Ovary (tissue), 9 donors: Measurements from ENCODE around the gene TET2. TPM values are rescaled to one million over a fixed set of nuclear protein-coding genes. Genes with fewer than 3 reads are reported as not detected.

Source experiments
- DNase-seq, 5 donors: peaks; one replicate each; pipeline ENCODE4 v3.0.0-alpha.2; 2019 to 2020
- H3K27ac ChIP-seq, 2 donors: fragments of 200-600 bp; one replicate each; pipeline versions ENCODE4 v1.5.1 to v1.8.0; 2019 to 2022
- H3K27me3 ChIP-seq: fragments of 200-600 bp; one replicate; pipeline ENCODE4 v1.8.0; 2022
- H3K36me3 ChIP-seq: fragments of 200-600 bp; sonication (generic); one replicate; pipeline ENCODE4 v1.5.1; 2019
- H3K4me1 ChIP-seq: one replicate; pipeline ENCODE4 v1.8.1; 2013; ENCODE audit warnings: mild to moderate bottlenecking, moderate library complexity; ENCODE audit not compliant: insufficient read depth
- H3K4me3 ChIP-seq: fragments of 200-600 bp; sonication (generic); one replicate; pipeline ENCODE4 v1.5.1; 2017
- H3K9me3 ChIP-seq, 2 donors: fragments of 200-600 bp in 1 of 2; sonication (generic) in 1 of 2; one replicate each; pipeline versions ENCODE4 v1.5.1 to v1.8.1; 2013 to 2019; ENCODE audit warnings: mild to moderate bottlenecking in 1 of 2, moderate library complexity in 1 of 2
- EP300 ChIP-seq: sonication (generic); formaldehyde crosslinking; IDR thresholded peaks from one replicate; pipeline ENCODE4 v1.6.1; 2017; ENCODE audit warnings: antibody characterized with exemption
- POLR2A ChIP-seq: fragments of 450-650 bp; IDR thresholded peaks from one replicate; pipeline ENCODE4 v1.6.1; 2017; ENCODE audit warnings: antibody characterized with exemption, mild to moderate bottlenecking, moderate library complexity
- WGBS, 3 donors: extraction: QIAGEN DNeasy Blood & Tissue Kit in 1 of 3; methylation state at CpG; one replicate each; pipeline versions ENCODE4 v1.1.5 to v1.1.7; 2013 to 2017; 5-methylcytosine and 5-hydroxymethylcytosine counted together
- intact Hi-C, 4 donors: fragments of 100-400 bp; cut with DNase I; formaldehyde crosslinking; loops; one replicate each; pipeline versions ENCODE4 v1.11.0 to v1.15.1; 2022 to 2023
- polyA plus RNA-seq, 2 donors: library from polyadenylated mRNA; stranded (reverse); fragments of 200-250 nt in 1 of 2; fragments of 350-450 nt in 1 of 2; fragmentation: Illumina TruSeq in 1 of 2; extraction: RNeasy Lipid Tissue Mini Kit (QIAGEN cat#74804) in 1 of 2; gene quantifications; one replicate each; pipeline ENCODE4 v1.2.3, GENCODE V29; 2013 to 2014
- total RNA-seq, 7 donors: library from RNA; depleted of rRNA in 2 of 7; stranded (reverse); fragments of >200 nt in 2 of 7; fragmentation: NEBNext Ultra II Directional in 3 of 7; extraction: Animal tissue kit (Norgen Biotek cat#: 25700) in 3 of 7; gene quantifications; one replicate each; pipeline versions ENCODE4 v1.1.0 to v1.2.4, GENCODE V29; 2016 to 2023
- TF ChIP-seq, protein P1 (sequence below), 3 donors: fragments of 450-650 bp in 2 of 3; fragments of 200-600 bp in 1 of 3; IDR thresholded peaks; one replicate each; pipeline versions ENCODE4 v1.5.1 to v1.8.0; 2016 to 2022; ENCODE audit warnings: antibody characterized with exemption in 3 of 3, mild to moderate bottlenecking in 1 of 3
- donor health status: DM: no; HTN: no; CAD: no; lungs with moderate emphysema.
- donor health status: DM: no; HTN: no; CAD: no.
- donor health status: Bipolar disorder and iron deficiency.
- donor health status: DM: yes; HTN: yes; CAD: no.
- donor health status: DM: no; HTN: no; CAD: no.
- donor health status: DM: yes; HTN: yes; CAD: no.

TET2 gene
- total and polyA plus RNA-seq, 9 donors, result 3.7 to 20.8 (median 17.3) TPM

DNA sequence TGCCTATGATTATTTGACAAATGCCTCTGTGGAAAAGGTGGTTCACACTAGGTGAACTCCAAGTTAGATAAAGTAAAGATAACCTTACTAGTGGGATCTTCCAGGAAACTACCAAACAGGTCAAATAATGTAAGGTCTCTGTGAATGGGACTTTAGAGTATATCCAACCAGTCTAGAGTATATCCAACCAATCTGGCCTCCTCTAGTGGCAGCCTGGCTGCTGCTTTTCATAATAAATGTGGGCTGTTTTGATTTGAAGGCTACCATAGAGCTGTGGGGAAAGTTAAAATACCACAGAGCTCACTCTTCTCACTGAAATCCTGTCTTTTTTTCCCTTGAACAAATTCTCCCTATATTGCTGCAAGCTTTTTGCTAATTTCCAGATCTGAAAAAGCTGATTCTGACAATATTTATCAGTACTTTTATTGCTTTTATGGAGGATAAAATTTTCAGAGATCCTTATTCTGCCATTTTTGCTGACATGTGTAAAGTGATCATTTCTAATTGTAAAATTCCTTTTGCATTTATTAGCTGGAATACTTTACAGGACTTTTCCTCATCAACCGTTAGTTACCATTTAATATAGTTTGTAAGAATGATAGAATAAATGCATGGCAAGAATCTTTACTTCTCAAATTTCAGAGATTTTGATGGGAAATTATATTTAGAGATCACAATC lies 111.3 kb downstream of the TET2 start:
- no peaks in the 10 kb centered on the region for H3K4me1 ChIP-seq
- H3K27me3 ChIP-seq, result no peaks in the 10 kb centered on the region
- WGBS, 3 donors, result 98% methylated on average over 1 of the region's 1 CpG
- intact Hi-C loops, result no loop called here
- DNase-seq, result no peak
- no peaks in the 10 kb centered on the region for H3K36me3 ChIP-seq
- no peak for TF ChIP-seq POLR2A
- TF ChIP-seq, protein P1, sequence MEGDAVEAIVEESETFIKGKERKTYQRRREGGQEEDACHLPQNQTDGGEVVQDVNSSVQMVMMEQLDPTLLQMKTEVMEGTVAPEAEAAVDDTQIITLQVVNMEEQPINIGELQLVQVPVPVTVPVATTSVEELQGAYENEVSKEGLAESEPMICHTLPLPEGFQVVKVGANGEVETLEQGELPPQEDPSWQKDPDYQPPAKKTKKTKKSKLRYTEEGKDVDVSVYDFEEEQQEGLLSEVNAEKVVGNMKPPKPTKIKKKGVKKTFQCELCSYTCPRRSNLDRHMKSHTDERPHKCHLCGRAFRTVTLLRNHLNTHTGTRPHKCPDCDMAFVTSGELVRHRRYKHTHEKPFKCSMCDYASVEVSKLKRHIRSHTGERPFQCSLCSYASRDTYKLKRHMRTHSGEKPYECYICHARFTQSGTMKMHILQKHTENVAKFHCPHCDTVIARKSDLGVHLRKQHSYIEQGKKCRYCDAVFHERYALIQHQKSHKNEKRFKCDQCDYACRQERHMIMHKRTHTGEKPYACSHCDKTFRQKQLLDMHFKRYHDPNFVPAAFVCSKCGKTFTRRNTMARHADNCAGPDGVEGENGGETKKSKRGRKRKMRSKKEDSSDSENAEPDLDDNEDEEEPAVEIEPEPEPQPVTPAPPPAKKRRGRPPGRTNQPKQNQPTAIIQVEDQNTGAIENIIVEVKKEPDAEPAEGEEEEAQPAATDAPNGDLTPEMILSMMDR (IDR thresholded peaks at IDR 0.05), result no peak
- TF ChIP-seq EP300, result no peak
- no peak overlapping the region for H3K4me3 ChIP-seq
- peaks cover 0 to 7% of the 10 kb centered on the region in 2 donors for H3K9me3 ChIP-seq
- H3K27ac ChIP-seq, result no peak overlapping the region

DNA sequence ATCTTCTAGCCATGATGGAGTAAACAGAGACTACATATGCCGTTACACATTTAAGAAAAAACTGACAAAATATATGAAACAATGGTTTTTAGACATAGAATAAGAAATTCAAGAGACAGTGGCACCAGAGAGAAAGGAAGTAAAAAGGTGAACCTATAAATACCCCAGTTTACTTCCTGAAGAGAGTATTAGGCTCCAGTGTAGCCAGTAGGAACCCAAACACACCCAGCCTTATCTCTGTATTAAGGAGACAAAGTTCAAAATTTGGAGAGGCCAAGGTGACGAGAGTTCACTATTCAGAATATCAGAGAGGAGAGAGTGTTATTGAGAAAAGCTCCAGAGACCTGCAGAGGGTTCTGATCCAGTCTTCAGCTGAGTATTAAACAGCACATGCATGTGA lies 119.0 kb downstream of the TET2 start:
- H3K9me3 ChIP-seq, result no peaks in the 10 kb centered on the region
- H3K36me3 ChIP-seq, result no peaks in the 10 kb centered on the region
- H3K27ac ChIP-seq, result no peak overlapping the region
- no peaks in the 10 kb centered on the region for H3K4me1 ChIP-seq
- no peak for DNase-seq
- intact Hi-C loops, result no loop called here
- 96 to 100% (median 99%) methylated on average over 2 of the region's 2 CpGs for WGBS, 3 donors
- no peak overlapping the region for H3K4me3 ChIP-seq
- TF ChIP-seq, protein P1 (IDR thresholded peaks at IDR 0.05), result no peak
- no peak for TF ChIP-seq POLR2A
- TF ChIP-seq EP300, result no peak
- H3K27me3 ChIP-seq, result no peaks in the 10 kb centered on the region

DNA sequence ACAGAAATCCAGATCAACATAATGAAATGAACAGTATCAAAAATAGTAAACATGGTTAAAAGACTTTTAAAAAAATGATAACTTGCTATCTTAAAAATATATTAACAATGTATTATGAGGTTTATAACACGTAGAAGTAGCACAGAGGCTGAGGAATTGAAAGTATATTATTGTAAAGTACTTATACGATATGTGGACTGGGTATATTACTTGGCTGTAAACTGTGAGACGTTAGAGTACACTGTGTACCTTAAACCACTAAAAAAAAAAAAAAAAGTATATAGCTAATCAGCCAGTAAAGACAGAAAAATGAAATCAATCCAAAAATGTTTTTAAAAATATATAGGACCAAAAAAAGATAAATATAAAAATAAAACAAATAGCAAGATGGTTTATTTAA lies 120.6 kb downstream of the TET2 start:
- TF ChIP-seq EP300 (no peak), POLR2A (no peak)
- TF ChIP-seq, protein P1 (IDR thresholded peaks at IDR 0.05), result no peak

DNA sequence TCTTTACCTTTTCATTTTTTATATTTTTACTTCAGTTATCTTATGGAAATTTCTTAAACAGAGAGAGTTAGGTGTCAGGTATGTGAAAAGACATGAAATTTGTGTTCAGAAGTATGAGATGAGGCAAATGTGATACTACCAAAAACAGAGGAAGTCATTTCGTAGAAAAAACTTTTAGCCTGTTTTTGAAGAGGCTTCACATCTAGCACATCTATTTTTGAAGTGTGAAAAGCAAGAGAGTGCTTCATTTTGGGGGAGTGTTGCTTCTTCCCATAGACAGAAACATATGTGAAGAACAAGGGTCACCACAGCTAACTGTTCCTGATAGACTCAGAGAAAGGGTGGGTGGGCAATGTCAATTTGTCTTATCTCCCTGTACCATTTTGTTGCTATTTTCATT lies 125.3 kb downstream of the TET2 start:
- intact Hi-C loops, result no loop called here
- 90 to 96% (median 91%) methylated on average over 1 of the region's 1 CpG for WGBS, 3 donors
- Histone ChIP-seq H3K27ac (no peak overlapping the region), H3K4me1 (no peaks in the 10 kb centered on the region), H3K36me3 (no peaks in the 10 kb centered on the region), H3K9me3 (no peaks in the 10 kb centered on the region), H3K27me3 (no peaks in the 10 kb centered on the region), H3K4me3 (no peak overlapping the region)
- TF ChIP-seq POLR2A (no peak), EP300 (no peak)
- TF ChIP-seq, protein P1 (IDR thresholded peaks at IDR 0.05), result no peak
- DNase-seq, result no peak

More for the DNA sequence above, 120.6 kb downstream of the TET2 start:
- intact Hi-C loops, result no loop called here
- no peaks in the 10 kb centered on the region for H3K27me3 ChIP-seq
- 92 to 95% (median 93%) methylated on average over 3 of the region's 3 CpGs for WGBS, 3 donors
- H3K27ac ChIP-seq, result no peak overlapping the region
- no peaks in the 10 kb centered on the region for H3K4me1 ChIP-seq
- H3K4me3 ChIP-seq, result no peak overlapping the region
- no peak for DNase-seq
- H3K9me3 ChIP-seq, result no peaks in the 10 kb centered on the region
- H3K36me3 ChIP-seq, result no peaks in the 10 kb centered on the region
